Right ventricle myocardium superior (tissue), 1 donor: Measurements from ENCODE around the gene GPC6. TPM values are rescaled to one million over a fixed set of nuclear protein-coding genes. Genes with fewer than 3 reads are reported as not detected.
"Not testable (repeated sequence)": the region's sequence is repeated elsewhere in the genome, so short reads cannot be mapped to it uniquely, and the experiment has no call there.

Experiments
- ATAC-seq: fragments of 200-7000 bp; cut with Tn5 transposase; one replicate; pipeline ENCODE4 v1.9.1; 2020; ENCODE audit warnings: mild to moderate bottlenecking; ENCODE audit not compliant: poor library complexity
- DNase-seq: peaks from one replicate; pipeline ENCODE4 v3.0.0-alpha.2; 2020
- intact Hi-C: fragments of 100-400 bp; cut with DNase I; formaldehyde crosslinking; loops from one replicate; pipeline ENCODE4 v1.11.2; 2022
- total RNA-seq: library from RNA; stranded (reverse); fragmentation: NEBNext Ultra II Directional; extraction: Animal tissue kit (Norgen Biotek cat#: 25700); gene quantifications from one replicate; pipeline ENCODE4 v1.2.1, GENCODE V29; 2021
- donor health status: DM: no; HTN: yes; CAD: no; lungs with severe emphysema.

GPC6 gene
- total RNA-seq, 1 donor from 2014 or later, result 3.3 TPM

- DNase-seq (no peak), ATAC-seq (no peak)
- intact Hi-C loops, result no loop called here
These were observed 180.9 kb downstream of the GPC6 start for GRCh38 chr13:93407551-93407950.

GRCh38 chr13:93409001-93409400, 182.4 kb downstream of the GPC6 start:
- intact Hi-C loops, result no loop called here
- ATAC-seq (no peak), DNase-seq (no peak)

GRCh38 chr13:93409816-93410215, 183.2 kb downstream of the GPC6 start:
- intact Hi-C loops, result no loop called here
- no peak for DNase-seq
- no peak for ATAC-seq

- intact Hi-C loops, result no loop called here
- ATAC-seq (no peak), DNase-seq (no peak)
These were observed 184.6 kb downstream of the GPC6 start for GRCh38 chr13:93411186-93411680.

- ATAC-seq (no peak), DNase-seq (no peak)
These were observed 186.1 kb downstream of the GPC6 start for GRCh38 chr13:93412676-93413075.

GRCh38 chr13:93413972-93414717, 187.5 kb downstream of the GPC6 start:
- intact Hi-C loops, result no loop called here
- DNase-seq (no peak), ATAC-seq (no peak)

More at GRCh38 chr13:93412676-93413075, 186.1 kb downstream of the GPC6 start:
- intact Hi-C loops, result no loop called here

- DNase-seq (no peak), ATAC-seq (no peak)
- intact Hi-C loops, result no loop called here
These were observed 190.2 kb downstream of the GPC6 start for GRCh38 chr13:93416736-93417355.

GRCh38 chr13:93418398-93418797, 191.8 kb downstream of the GPC6 start:
- no peak for ATAC-seq
- DNase-seq, result no peak
- intact Hi-C loops, result no loop called here

GRCh38 chr13:93420206-93420605, 193.6 kb downstream of the GPC6 start:
- intact Hi-C loops, result no loop called here
- ATAC-seq, result no peak
- DNase-seq, result no peak

GRCh38 chr13:93420887-93421286, 194.3 kb downstream of the GPC6 start:
- intact Hi-C loops, result no loop called here

GRCh38 chr13:93422980-93423543, 196.5 kb downstream of the GPC6 start:
- ATAC-seq (no peak), DNase-seq (no peak)
- intact Hi-C loops, result no loop called here

More at GRCh38 chr13:93420887-93421286, 194.3 kb downstream of the GPC6 start:
- DNase-seq (no peak), ATAC-seq (no peak)

- ATAC-seq, result no peak
- intact Hi-C loops, result no loop called here
These were observed 198.8 kb downstream of the GPC6 start for GRCh38 chr13:93425411-93425810.

GRCh38 chr13:93430381-93430780, 203.8 kb downstream of the GPC6 start:
- intact Hi-C loops, result no loop called here
- no peak for DNase-seq
- no peak for ATAC-seq

More at GRCh38 chr13:93425411-93425810, 198.8 kb downstream of the GPC6 start:
- no peak for DNase-seq

- ATAC-seq (no peak), DNase-seq (no peak)
- intact Hi-C loops, result no loop called here
These were observed 209.0 kb downstream of the GPC6 start for GRCh38 chr13:93435651-93436050.

- ATAC-seq (no peak), DNase-seq (no peak)
- intact Hi-C loops, result no loop called here
These were observed 210.5 kb downstream of the GPC6 start for GRCh38 chr13:93437081-93437480.

GRCh38 chr13:93446238-93446637, 219.6 kb downstream of the GPC6 start:
- DNase-seq (no peak), ATAC-seq (no peak)
- intact Hi-C loops, result no loop called here

GRCh38 chr13:93450191-93450621, 223.6 kb downstream of the GPC6 start:
- intact Hi-C loops, result no loop called here
- DNase-seq (no peak), ATAC-seq (no peak)

GRCh38 chr13:93450761-93451160, 224.2 kb downstream of the GPC6 start:
- intact Hi-C loops, result no loop called here
- no peak for DNase-seq
- no peak for ATAC-seq

- intact Hi-C loops, DNase-seq, ATAC-seq: not testable (repeated sequence)
These were observed 228.1 kb downstream of the GPC6 start for GRCh38 chr13:93454676-93455235.
